ENCODE data around the gene RGS3.

RGS3 gene

DNA sequence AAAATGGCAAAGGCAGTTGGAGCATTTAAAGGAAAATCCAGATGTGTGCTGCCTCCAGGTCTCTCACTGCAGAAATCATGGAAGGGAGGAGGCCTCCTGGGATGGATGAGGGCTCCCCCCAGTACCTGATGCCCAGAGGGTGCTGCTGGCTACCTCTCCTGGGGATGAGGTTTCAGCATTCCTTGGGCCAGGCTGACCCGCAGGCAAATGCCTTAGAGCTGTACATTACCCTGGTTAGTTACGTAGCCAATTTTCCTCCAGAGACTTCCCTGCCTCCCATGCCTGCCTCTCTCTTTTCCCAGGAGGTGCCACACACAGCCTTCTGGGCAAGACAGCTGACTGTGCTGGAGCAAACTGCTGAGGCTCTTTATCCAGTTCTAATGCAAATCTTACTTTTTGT, 65.3 kb downstream of the RGS3 start:
- Histone ChIP-seq H3K36me3 (replicated peaks; ENCODE audit: insufficient read depth, low read length) (no peaks in the 10 kb centered on the region), H3F3A (ENCODE audit: insufficient read depth, low read length) (peaks cover 26% of the 10 kb centered on the region), H4K20me1 (ENCODE audit: insufficient read depth, low read length) (no peaks in the 10 kb centered on the region), H3K4me3 (ENCODE audit: low read length) (no peak overlapping the region), H3K9me3 (replicated peaks; ENCODE audit: insufficient read depth, low read length) (no peaks in the 10 kb centered on the region), H3K27me3 (replicated peaks; ENCODE audit: insufficient read depth, low read length) (no peaks in the 10 kb centered on the region), H3K9me2 (replicated peaks; ENCODE audit: insufficient read depth, low read length) (no peaks in the 10 kb centered on the region), H3K4me2 (ENCODE audit: low read depth, low read length) (no peak overlapping the region), H3K4me1 (ENCODE audit: low read length) (peaks cover 46% of the 10 kb centered on the region), H3K27ac (ENCODE audit: low read length) (no peak overlapping the region), H3K79me2 (ENCODE audit: low read length) (peaks cover 15% of the 10 kb centered on the region; the same call in 1 of the 2 replicates), H3K9ac (ENCODE audit: low read length) (no peak overlapping the region), H2AFZ (ENCODE audit: low read length) (no peak overlapping the region)
- TF ChIP-seq EZH2 (optimal IDR thresholded peaks at IDR 0.05; ENCODE audit: low read depth, low read length) (no peak), EZH2phosphoT487 (IDR thresholded peaks at IDR 0.05; ENCODE audit: low read length) (no peak)
- TF ChIP-seq, protein P1, sequence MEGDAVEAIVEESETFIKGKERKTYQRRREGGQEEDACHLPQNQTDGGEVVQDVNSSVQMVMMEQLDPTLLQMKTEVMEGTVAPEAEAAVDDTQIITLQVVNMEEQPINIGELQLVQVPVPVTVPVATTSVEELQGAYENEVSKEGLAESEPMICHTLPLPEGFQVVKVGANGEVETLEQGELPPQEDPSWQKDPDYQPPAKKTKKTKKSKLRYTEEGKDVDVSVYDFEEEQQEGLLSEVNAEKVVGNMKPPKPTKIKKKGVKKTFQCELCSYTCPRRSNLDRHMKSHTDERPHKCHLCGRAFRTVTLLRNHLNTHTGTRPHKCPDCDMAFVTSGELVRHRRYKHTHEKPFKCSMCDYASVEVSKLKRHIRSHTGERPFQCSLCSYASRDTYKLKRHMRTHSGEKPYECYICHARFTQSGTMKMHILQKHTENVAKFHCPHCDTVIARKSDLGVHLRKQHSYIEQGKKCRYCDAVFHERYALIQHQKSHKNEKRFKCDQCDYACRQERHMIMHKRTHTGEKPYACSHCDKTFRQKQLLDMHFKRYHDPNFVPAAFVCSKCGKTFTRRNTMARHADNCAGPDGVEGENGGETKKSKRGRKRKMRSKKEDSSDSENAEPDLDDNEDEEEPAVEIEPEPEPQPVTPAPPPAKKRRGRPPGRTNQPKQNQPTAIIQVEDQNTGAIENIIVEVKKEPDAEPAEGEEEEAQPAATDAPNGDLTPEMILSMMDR (IDR thresholded peaks at IDR 0.05; ENCODE audit: low read length): no peak
- no peak for DNase-seq

DNA sequence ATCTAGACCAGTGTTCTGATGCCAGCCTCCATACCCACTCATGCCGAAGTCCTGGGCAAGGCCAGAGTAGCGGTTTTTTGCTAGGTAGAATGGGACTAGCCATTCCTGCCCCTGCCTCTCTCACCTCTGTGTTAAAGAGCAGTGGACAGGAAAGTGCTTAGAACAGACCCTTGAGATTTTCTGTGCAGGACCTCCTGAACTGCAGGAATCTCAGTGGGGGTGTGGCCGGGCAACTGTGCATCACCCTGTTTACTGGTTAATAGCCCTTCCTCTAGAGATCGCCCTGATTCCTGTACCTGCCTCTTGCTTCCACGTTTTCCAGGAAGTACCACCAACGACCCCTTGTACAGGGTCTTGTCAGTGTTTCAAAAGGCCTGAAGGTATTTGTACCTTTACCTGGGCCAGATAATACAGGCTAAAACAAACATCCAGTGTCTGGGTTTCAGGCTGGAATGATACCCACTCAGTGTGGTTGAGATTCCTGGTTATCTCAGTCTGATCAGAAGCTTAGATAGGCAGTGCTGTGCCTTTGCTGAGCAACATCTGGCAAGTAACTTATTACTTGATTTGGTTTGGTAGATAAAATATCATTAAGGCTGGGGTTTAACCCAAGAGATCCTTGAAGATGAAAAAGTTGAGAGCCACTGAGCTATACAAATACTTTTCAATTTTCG, 65.9 kb downstream of the RGS3 start:
- H3K9ac ChIP-seq (ENCODE audit: low read length): no peak overlapping the region
- H3K79me2 ChIP-seq (ENCODE audit: low read length): peaks cover 14% of the 10 kb centered on the region; the same call in 1 of the 2 replicates
- H3K27me3 ChIP-seq (replicated peaks; ENCODE audit: insufficient read depth, low read length): no peaks in the 10 kb centered on the region
- TF ChIP-seq, protein P1 (IDR thresholded peaks at IDR 0.05; ENCODE audit: low read length): no peak
- H3K9me2 ChIP-seq (replicated peaks; ENCODE audit: insufficient read depth, low read length): no peaks in the 10 kb centered on the region
- H3K4me2 ChIP-seq (ENCODE audit: low read depth, low read length): peak overlapping the region; percentile 79
- no peaks in the 10 kb centered on the region for H4K20me1 ChIP-seq (ENCODE audit: insufficient read depth, low read length)
- H3K27ac ChIP-seq (ENCODE audit: low read length): peak overlapping the region; percentile 70; the same call in 1 of the 2 replicates
- peaks cover 39% of the 10 kb centered on the region for H3K4me1 ChIP-seq (ENCODE audit: low read length)
- DNase-seq: no peak
- H3K36me3 ChIP-seq (replicated peaks; ENCODE audit: insufficient read depth, low read length): no peaks in the 10 kb centered on the region
- H2AFZ ChIP-seq (ENCODE audit: low read length): no peak overlapping the region
- no peaks in the 10 kb centered on the region for H3K9me3 ChIP-seq (replicated peaks; ENCODE audit: insufficient read depth, low read length)
- H3F3A ChIP-seq (ENCODE audit: insufficient read depth, low read length): peaks cover 21% of the 10 kb centered on the region
- H3K4me3 ChIP-seq (ENCODE audit: low read length): no peak overlapping the region

DNA sequence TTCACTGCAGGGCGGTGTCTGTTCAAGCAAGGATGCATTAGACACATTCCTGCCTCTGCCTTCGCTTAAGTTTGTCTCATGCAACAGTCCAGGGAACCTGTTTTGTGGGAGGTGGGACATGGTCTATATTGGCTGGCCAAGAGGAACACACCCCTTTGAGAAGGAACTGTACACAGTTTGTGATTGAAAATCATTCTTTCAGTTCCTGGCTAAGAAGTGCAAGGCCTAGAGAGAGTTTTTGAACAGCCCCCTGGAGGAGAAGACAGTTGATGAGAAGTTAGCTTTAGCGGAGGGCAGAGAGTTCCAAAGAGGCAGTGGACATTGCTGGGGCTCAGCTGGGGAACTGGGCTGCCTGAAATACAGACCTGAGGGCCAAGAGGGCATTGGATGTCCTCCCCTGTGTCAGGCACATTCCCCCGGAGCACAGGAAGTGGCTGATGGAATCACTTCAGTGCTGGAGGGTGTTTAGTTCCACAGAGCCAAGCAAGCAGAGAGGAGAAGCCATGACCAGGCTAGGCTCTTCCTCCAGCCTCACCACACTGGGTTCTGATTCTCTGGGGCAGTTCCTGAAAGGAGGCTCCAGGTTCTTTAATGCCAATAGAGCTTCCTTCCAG, 66.6 kb downstream of the RGS3 start:
- Histone ChIP-seq H3K27ac (ENCODE audit: low read length) (peak overlapping the region; percentile 70; the same call in 1 of the 2 replicates), H3K79me2 (ENCODE audit: low read length) (peaks cover 10% of the 10 kb centered on the region; the same call in 1 of the 2 replicates), H3K36me3 (replicated peaks; ENCODE audit: insufficient read depth, low read length) (no peaks in the 10 kb centered on the region), H3K4me1 (ENCODE audit: low read length) (peaks cover 35% of the 10 kb centered on the region), H2AFZ (ENCODE audit: low read length) (peak overlapping the region; percentile 23; the same call in 1 of the 2 replicates), H3K27me3 (replicated peaks; ENCODE audit: insufficient read depth, low read length) (no peaks in the 10 kb centered on the region), H3F3A (ENCODE audit: insufficient read depth, low read length) (peaks cover 21% of the 10 kb centered on the region), H3K4me3 (ENCODE audit: low read length) (peak overlapping the region; percentile 12; the same call in 1 of the 2 replicates), H3K9me3 (replicated peaks; ENCODE audit: insufficient read depth, low read length) (no peaks in the 10 kb centered on the region), H4K20me1 (ENCODE audit: insufficient read depth, low read length) (no peaks in the 10 kb centered on the region), H3K9ac (ENCODE audit: low read length) (peak overlapping the region; percentile 8; the same call in 1 of the 2 replicates), H3K9me2 (replicated peaks; ENCODE audit: insufficient read depth, low read length) (no peaks in the 10 kb centered on the region), H3K4me2 (ENCODE audit: low read depth, low read length) (peak overlapping the region; percentile 79)
- TF ChIP-seq, protein P1 (IDR thresholded peaks at IDR 0.05; ENCODE audit: low read length): peak; percentile 32
- TF ChIP-seq EZH2phosphoT487 (IDR thresholded peaks at IDR 0.05; ENCODE audit: low read length) (no peak), EZH2 (optimal IDR thresholded peaks at IDR 0.05; ENCODE audit: low read depth, low read length) (no peak)
- DNase-seq: peak; percentile 68

Measured in MM.1S (cell line).